Retinal pigment epithelial cell (primary cell): Measurements from ENCODE around the gene RFLNA.

ENCODE experiments used
- DNase-seq: peaks from one replicate; pipeline ENCODE4 v3.0.0-alpha.2; 2010; ENCODE audit warnings: low read depth
- H3K4me3 ChIP-seq: 2 replicates; pipeline ENCODE4 v1.5.1; 2011; ENCODE audit warnings: mild to moderate bottlenecking, low read length, control low read depth, moderate library complexity
- TF ChIP-seq, protein P1 (sequence below): conservative IDR thresholded peaks from 2 replicates; pipeline ENCODE4 v1.5.1; 2011; ENCODE audit warnings: low read depth, low read length, control low read depth, inconsistent platforms

RFLNA gene, protein sequence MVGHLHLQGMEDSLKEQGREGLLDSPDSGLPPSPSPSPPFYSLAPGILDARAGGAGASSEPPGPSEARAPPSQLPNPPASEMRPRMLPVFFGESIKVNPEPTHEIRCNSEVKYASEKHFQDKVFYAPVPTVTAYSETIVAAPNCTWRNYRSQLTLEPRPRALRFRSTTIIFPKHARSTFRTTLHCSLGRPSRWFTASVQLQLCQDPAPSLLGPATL

DNA sequence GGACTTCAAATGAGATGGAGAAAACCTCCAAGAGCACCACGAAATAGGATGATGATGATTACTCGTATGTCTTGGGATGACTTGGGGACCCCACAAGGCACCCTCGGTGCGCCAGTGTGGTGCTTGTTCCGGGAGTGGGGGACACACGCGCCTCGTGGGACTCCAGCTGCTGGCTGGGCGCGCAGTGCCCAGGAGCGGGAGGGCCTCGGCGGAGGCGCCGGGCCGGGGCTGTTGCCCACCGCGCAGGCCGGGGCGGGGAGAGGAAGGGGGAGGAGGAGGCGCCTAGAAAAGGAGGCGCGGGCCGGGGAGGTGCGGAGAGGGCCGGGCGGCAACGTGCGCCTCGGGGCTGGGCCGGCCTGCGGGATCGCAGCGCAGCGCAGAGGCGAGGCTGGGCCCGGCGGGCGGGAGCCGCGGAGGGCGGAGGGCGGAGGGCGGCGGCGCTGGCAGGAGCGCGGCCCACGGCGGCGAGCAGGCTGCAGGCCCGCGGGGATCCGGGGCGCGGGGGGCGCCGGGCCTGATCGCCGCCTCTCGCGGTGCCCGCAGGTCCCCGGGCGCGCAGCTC is at the start of gene RFLNA:
TSS of gene RFLNA (plus strand) at position 314 of the 562 bp plus-strand sequence. CDS start 337 bp downstream, outside the sequence.
- TF ChIP-seq, protein P1, sequence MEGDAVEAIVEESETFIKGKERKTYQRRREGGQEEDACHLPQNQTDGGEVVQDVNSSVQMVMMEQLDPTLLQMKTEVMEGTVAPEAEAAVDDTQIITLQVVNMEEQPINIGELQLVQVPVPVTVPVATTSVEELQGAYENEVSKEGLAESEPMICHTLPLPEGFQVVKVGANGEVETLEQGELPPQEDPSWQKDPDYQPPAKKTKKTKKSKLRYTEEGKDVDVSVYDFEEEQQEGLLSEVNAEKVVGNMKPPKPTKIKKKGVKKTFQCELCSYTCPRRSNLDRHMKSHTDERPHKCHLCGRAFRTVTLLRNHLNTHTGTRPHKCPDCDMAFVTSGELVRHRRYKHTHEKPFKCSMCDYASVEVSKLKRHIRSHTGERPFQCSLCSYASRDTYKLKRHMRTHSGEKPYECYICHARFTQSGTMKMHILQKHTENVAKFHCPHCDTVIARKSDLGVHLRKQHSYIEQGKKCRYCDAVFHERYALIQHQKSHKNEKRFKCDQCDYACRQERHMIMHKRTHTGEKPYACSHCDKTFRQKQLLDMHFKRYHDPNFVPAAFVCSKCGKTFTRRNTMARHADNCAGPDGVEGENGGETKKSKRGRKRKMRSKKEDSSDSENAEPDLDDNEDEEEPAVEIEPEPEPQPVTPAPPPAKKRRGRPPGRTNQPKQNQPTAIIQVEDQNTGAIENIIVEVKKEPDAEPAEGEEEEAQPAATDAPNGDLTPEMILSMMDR = no peak
- H3K4me3 ChIP-seq = peak within 1 kb of the TSS; percentile 46
- no peak for DNase-seq

DNA sequence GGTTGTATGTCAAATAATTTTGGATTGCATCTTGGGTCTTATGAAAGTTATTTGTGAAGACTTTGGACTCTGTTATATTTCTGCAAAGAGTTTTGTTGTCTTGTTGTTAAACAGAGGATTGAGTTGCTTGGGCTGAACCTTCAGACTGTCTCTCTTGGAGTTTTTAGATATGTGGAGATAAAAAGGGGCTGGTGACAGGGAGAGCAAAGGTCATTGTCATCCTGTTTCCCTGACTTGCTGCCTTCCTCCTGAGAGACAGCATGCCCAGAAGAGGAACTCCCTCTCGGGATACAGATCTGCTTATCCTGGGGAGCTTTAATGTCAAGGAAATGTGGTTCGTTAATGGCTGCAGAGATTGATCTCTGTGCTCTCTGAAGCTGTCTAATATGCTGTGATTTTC is 47.6 kb upstream of the RFLNA start:
- H3K4me3 ChIP-seq = no peak overlapping the region
- no peak for DNase-seq
- TF ChIP-seq, protein P1 = no peak

DNA sequence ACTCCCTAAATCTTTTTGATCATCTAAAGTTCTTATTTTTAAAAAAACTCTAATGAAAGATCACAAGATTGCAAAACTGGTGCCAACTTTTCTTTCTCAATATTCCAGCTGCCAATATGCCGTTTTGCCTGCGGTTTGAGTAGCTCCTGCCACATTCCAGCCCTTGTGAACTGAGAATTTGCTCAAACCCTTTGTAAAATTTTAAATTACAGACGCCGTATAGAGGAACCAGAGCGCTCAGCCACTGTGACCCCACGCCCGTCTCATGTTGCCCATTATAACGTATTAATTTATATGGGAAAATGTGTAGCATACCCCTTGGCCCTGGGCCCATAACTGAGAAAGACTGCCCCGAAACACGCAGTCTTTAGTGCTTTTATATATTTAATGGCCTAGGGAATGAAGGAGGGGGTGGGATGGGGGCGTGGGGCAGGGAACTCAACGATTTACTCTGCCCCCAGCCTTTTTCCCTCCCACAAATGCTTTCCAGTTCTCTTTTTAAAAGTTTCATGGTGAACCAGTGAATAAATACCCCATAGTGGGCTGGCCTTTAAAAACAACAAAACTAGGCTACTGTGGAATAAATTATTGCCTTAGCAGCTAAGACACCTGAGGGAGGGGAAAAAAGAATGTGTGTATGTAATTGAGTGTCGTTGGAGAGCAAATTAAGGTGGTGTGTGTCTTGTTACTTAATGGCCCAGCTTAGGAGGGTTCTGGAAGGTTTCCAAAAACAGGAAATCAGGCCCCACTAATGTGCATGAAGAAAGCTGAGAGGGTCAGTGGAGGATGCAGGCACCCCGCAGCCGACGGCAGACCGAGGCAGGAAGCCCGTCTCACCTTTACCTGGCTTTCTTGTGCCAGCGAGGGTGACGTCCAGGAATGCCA is 45.7 kb upstream of the RFLNA start:
- DNase-seq = peak; percentile 34
- H3K4me3 ChIP-seq = no peak overlapping the region
- TF ChIP-seq, protein P1 = no peak

DNA sequence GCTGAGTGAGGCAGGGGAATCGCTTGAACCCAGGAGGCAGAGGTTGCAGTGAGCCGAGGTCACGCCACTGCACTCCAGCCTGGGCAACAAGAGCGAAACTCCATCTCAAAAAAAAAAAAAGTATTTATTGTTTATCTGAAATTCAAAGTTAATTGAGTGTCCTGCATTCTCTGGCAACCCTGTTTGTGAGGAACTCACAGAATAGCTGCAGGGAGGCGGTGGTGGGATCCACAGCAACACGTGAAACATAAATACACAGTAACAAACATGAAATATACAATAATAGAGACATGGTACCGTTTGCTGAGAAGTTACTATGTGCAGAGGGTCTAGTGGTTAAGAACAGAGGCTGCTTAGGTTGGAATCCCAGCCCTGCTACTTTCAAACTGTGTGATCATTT is 43.7 kb upstream of the RFLNA start:
- H3K4me3 ChIP-seq = no peak overlapping the region
- TF ChIP-seq, protein P1 = no peak
- DNase-seq = no peak

DNA sequence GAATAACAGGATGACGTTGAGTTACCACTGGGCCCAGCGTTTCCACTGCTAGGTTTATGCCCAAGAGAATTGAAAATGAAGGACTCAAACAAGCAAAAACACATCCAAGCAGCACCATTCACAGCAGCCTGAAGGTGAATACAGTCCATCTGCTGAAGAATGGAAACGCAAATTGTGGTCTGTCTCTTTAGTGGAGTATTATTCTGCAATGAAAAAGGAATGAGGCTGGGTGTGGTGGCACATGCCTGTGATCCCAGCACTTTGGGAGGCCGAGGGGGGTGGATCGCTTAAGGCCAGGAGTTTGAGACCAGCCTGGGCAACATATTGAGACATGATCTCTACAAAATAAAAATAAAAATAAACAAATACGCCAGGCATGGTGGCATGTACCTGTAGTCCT is 41.9 kb upstream of the RFLNA start:
- DNase-seq = no peak
- H3K4me3 ChIP-seq = no peak overlapping the region
- TF ChIP-seq, protein P1 = no peak

DNA sequence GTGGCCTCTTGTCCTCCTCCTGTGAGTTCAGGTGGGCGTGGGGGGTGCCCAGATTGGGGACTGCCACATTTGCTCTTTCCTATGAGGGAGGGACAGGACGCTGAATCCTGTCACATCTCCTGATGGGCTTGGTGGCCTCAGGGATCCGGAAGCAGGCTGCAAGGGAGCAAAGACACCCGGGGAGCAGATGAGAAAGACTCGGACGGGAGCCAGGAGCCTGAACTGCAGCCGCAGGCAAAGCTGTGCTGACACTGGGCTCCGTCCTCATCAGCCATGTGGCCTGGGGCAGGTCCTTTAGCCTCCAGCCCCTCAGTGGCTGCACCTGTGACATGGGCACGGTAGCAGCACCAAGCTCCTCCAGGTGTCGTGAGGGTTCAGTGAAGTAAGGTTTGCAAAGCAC is 40.8 kb upstream of the RFLNA start:
- no peak overlapping the region for H3K4me3 ChIP-seq
- TF ChIP-seq, protein P1 = no peak
- DNase-seq = no peak
